HG02588 (cell line): ENCODE results near the gene GPR87.

ENCODE experiments used
- ATAC-seq: cut with Tn5 transposase; IDR thresholded peaks from one replicate; pipeline ENCODE4 v1.9.1; 2021; ENCODE audit warnings: mild to moderate bottlenecking, moderate library complexity; ENCODE audit not compliant: unreplicated experiment

GPR87 gene

DNA sequence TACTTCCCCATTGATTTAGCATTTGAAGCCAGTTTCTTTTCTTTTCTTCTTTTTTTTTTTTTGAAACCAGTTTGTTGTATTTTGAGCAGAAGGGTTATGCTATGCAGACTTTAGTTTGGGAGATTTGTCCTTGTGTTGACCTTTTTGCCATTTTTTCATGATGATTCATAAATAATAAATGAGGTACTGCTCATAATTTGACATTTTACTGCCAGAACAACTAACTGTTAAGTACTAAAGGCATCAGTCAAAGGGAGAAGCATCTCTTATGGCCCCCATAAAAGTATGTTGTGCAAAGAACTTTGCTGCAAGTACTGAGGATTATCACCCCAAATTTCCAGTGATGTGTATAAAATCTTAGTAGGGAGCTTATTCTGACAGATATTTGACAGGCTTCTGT is 1.7 kb upstream of the GPR87 start:
- no peak for ATAC-seq

GRCh38 chr3:151315846-151316245 is 774 bp downstream of the GPR87 start:
- ATAC-seq, result no peak

DNA sequence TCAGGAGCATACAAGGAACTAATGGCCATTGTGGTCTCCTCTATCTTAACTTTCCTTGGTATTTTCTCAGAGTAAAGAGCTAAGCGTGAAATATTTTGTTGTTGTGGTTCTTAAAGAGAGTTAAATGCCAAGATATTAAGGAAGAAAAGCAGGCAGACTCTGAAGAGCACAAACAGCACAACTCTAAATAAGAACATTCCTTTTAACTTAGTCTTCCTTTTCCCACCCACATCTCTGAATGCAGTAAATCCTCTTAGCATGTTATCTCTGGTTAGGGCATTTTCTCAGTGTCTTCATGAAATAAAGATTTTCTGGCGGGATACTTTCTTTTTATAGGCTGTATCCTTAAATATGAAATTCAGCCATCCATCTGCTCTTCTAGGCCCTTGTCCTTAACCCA is 1.5 kb downstream of the GPR87 start:
- ATAC-seq, result no peak

GRCh38 chr3:151314593-151314992 is 2.0 kb downstream of the GPR87 start:
- ATAC-seq, result no peak

- no peak for ATAC-seq
These were observed 2.5 kb downstream of the GPR87 start for GRCh38 chr3:151314137-151314536.

DNA sequence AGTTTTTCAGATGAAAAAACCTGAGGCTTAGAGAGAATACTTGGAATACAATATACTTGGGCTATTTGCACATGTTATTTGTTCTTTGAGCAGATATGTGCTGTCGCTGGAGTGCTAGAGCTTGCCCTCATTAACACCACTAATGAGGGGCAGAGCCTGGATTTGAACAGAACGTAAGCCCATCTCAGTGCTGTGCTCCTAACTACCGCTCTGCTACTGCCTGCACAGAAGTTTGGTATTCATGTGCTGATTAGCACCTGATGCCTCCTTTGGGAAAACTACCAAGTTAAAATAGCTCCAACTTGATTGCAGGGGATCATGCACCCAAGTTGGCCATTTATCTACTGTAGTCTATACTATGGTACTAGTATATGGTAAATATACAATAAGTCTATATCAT is 3.6 kb downstream of the GPR87 start:
- ATAC-seq, result no peak

- ATAC-seq, result no peak
These were observed 7.1 kb downstream of the GPR87 start for GRCh38 chr3:151309566-151309965.

DNA sequence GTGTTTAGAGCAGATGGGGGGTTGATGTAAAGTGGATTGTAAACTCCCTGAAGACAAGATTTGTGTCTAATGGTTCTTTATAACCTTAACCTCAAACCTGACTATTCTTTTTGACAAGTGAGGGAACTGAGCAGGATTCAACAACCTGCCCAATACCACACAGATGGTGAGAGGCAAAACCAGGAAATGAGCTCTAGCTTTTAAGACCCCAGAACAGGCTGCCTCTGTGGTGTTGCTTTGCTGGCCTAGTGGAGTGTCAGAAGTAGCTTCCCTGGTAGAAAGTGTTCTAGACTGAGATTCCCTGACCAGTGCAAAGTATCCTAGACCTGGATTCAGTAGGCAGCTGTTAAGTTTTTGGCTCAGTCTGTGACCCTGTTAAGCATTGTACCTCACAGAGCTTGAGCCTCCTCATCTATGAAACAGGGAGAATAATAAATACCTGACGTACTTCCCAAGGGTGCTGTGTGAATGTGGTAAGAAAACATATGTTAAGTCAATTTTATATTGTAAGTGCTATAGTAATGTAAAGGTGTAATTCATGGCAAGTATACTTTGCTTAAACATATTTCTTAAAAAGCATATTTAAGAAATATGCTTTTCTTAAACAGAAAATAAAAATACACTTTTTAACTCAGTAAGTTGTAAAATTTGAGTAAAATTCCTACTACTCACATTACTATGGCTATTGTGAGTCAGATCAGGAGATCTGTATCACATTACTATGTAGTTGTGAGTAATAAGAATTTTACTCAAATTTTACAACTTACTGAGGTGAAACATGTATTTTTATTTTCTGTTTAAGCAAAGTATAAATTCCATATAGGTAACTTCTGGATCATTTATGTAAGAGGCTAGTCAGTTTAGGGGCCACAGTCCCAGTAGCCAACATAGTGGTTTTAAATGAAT is 8.8 kb downstream of the GPR87 start:
- ATAC-seq, result no peak

DNA sequence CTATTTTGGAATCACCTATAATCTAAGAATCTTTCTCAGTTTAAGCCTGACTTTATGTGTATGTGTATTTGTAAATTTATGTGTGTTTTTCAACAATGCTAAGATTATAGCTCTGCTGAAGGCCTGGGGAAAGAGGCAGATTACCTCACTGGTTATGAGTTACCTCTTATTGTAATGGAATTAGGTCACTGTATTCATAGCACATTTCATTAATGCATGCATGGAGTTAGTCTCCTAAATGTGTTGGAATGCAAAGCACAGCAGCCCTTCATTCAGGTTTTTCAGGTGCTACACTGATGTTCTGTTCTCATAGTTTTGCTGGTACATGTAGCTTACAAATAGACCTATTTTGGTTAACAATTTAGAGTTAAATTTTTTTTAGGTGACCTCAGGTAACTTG is 9.5 kb downstream of the GPR87 start:
- ATAC-seq, result no peak

DNA sequence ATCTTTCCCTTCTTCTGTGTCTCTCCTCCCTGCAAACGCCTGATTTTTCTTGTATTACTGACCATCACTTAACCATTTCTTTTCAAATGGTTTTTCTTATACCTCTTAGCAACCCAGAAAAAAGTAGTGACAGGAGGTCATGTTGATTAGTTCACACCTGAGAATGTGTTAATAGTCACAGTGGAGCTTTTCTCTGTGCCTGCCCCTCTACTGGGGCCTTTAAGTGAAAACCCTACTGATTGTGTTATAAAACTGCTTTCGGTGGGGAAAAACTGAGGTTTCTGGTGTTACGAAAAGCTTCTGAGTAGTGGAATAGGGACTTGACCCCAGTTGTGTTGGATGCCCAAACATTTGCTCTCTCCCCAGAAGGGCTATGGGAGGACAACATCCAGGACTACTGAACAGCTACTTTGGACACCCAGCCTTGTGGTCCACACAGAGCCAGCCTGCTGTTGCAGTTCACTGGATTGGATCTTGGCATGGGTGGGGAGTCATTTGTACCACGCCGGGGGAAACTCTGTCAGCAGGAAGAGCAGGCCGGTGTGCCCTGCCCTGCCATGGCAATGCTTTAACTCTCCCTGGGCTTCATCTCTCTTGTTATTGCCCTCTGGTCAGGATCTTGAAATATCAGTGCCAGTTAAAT is 10.3 kb downstream of the GPR87 start:
- no peak for ATAC-seq

GRCh38 chr3:151305775-151306151 is 10.9 kb downstream of the GPR87 start:
- ATAC-seq, result no peak

DNA sequence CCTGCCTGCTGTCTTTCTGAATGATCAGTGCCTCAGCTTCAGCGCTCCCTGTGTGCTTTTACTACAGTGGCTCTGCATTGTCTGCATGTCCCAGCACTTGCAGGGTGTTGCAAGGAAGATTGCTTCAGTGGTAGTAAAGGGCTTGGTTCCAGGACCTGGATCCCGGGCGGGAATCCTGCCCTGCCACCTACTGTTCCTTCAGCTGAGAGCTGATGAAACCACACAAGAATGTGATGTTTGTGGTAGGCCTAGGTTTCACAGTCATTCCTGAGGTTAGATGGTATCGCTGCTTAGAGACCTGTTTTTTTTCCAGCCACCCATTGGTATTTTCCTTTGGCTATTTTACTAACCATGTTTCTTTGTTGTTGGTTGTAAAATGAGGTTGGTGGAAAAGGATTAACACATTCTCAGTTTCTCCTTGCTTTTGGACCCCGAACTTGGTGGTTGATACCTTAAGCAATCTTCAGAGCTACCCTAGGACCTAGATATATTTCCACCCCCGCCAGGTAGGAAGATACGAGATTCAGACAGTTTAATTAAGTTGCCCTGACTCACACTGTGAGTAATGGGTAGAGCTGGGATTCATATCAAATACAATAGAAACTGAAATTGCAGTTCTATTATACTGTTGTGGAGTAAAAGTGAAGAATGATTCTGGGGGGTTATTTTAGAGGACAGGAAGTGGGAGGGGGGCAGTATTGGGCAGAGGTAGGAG is 11.4 kb downstream of the GPR87 start:
- no peak for ATAC-seq

- ATAC-seq, result no peak
These were observed 12.9 kb downstream of the GPR87 start for GRCh38 chr3:151303751-151304150.

DNA sequence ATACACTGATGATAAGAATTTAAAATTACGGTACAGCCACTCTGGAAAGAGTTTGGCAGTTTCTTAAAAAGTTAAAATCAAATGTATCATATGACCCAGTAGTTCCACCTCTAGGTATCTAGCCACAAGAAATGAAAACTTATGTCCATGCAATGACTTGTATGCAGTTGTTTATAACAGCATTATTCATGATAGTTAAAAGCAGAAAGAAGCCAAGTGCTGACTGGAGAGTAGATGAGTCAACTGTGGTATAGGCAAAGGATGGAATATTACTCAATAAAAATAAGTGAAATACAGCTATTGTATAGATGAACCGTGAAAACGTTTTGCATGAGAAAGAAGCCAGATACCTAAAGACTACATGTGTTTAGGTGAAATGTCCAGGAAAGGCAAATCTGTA is 14.8 kb downstream of the GPR87 start:
- ATAC-seq, result no peak

- no peak for ATAC-seq
These were observed 16.1 kb downstream of the GPR87 start for GRCh38 chr3:151300539-151300938.

DNA sequence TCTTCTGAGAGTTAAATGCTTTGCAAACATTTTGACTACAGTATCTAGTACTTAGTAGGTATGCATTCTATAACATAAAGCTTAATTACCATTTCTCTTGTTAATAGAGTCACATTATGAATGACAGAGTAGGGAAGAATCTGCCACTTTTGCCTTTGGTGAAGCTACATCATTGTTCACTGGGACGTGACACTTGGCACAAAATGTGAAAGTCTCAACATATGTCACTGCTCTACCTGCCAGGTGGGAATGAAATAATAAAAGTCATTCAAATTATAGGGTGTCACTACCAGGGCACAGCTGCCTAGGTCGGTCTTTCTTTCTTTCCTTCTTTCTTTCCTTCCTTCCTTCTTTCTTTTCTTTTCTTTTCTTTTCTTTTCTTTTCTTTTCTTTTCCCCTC is 17.6 kb downstream of the GPR87 start:
- no peak for ATAC-seq

- no peak for ATAC-seq
These were observed 19.2 kb downstream of the GPR87 start for GRCh38 chr3:151297429-151297828.

GRCh38 chr3:151296226-151296625 is 20.4 kb downstream of the GPR87 start:
- ATAC-seq, result no peak

- ATAC-seq, result no peak
These were observed 23.5 kb downstream of the GPR87 start for GRCh38 chr3:151293127-151293526.

DNA sequence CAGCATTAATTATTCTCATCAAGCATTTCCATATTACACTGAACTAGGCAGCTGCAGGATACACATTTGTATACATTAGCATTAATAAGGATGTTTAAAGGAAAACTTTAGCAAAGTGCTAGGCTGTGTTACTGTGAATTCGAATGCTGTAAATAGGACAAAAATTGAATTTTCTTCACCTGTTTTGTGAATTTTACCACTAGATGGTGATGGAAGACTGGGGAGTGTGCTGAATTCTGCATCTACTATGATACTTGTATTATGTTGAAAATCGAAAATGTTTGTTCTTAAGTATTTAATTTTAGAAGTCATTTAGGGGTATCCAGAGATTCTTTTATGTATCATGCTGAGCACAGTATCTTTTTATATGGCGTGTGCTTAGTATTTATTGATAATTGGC is 25.9 kb downstream of the GPR87 start:
- ATAC-seq, result no peak

DNA sequence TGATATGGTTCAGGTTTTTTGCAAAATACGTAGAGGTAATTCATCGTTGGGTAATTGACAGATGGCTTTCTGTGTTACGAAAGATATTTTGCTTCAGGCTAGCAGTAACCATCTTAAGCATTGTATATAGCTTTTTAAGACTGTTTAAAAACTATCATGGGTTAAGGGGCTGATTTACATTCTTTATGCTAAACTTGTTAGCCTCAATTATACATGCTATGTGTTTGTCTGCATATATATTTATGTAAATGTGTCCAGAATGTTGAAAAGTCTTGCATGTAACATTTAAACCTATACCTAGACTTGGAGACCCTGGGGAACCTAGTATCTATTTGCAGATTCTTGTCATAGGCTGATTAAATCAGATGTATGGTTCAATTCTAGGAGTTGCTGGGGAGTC is 27.2 kb downstream of the GPR87 start:
- no peak for ATAC-seq

DNA sequence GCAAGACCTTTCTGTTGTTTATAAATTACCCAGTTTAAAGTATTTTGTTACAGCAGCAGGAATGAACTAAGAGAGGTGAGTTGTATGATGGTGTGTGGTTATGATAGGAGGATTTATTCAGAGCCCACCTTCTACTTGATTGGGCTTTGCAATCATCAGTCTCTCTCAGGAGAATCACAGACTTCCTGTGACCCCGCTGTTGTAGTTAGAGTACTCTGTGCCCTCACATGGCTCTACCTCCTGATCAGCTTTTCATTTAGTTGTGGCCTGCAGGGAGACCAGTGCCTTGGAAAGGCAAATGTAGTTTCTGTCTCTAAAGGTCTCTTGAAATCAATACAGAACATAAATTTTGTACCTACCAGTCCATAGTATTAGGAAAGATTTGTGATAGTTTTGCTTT is 30.7 kb downstream of the GPR87 start:
- no peak for ATAC-seq
